Activated effector memory CD4-positive, alpha-beta T cell treated with Interleukin-2 at 50 U/mL for 16 hours (primary cell): ENCODE results near the gene TNK2.

Source experiments
- DNase-seq: peaks from one replicate; pipeline ENCODE4 v3.0.0-alpha.2; 2020

The TNK2 gene

GRCh38 chr3:195897853-195898415, 10.4 kb downstream of the TNK2 start:
- DNase-seq = no peak

DNA sequence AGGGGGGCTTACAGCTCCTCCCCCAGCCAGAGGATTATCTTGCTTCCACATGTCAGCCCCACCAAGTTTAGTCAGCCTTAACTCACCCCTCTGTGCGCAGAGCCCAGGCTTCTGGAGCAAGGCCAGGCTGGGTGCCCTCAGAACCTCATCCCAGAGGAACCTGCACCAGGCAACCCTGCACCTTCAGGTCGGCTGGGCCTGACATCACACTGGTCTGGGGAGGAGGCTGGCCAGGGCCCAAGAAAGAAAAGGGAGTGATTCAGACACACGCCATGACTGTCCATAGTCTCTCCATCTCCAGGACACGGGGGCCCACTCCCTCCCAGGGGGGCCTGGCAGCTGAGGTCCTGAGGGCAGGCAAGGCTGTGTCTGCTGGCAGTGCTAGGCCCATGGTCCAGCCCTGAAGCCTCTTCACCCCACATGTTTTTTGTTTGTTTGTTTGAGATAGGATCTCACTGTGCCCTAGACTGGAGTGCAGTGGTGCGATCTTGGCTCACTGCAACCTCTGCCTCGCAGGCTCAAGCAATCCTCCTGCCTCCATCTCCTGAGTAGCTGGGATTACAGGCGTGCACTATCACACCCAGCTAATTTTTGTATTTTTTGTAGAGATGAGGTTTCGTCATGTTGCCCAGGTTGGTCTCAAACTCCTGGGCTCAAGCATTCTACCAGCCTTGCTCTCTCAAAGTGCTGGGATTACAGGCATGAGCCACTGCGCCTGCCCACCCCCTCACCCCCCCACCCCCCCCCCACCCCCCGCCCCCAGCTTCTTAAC, 11.1 kb downstream of the TNK2 start:
- DNase-seq = no peak

- DNase-seq = no peak
Measured at GRCh38 chr3:195896361-195897080, 11.8 kb downstream of the TNK2 start.

- DNase-seq = peak; percentile 71
Measured at GRCh38 chr3:195895861-195896360, 12.4 kb downstream of the TNK2 start.

DNA sequence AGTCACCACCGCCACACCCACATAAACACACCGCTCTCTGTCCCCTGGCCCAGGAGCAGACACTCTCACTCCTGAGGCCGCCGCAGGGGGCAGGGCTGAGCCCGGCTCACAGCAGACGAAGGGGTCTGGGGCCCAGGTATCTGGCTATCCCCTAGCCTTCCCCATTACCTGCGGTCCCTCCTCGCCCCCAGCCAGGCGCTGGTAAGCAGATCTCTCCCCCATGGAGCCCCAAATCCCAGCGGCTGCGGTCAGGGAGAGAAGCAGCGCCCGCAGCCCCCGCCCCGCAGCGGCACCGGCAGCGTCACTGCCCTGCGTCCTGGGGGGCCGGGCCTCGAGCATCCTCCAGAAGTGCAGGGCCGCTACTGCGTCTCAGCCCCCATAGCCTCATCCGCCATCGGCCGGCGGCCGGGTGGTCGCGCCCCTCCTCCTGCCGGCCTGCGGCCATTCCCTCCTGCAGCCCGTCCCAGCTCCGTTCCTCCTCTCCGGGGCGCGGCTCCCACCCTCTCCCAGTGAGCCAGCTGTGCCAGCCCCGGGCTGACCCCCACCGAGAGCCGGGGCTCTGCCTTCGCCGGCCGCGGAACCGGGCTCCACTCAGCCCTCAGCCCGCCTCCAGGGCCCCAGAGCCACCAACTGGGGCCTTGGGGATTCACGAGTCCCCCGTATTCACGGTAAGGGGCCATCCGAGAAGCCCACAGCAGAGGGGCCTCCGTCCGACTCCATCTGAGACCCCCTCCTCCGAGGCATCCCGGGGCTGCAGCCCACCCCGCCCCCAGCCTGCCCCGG, 13.1 kb downstream of the TNK2 start:
- peak; percentile 61 for DNase-seq

GRCh38 chr3:195893916-195894465, 14.4 kb downstream of the TNK2 start:
- DNase-seq = no peak

- no peak for DNase-seq
Measured at GRCh38 chr3:195893516-195893915, 14.8 kb downstream of the TNK2 start.

DNA sequence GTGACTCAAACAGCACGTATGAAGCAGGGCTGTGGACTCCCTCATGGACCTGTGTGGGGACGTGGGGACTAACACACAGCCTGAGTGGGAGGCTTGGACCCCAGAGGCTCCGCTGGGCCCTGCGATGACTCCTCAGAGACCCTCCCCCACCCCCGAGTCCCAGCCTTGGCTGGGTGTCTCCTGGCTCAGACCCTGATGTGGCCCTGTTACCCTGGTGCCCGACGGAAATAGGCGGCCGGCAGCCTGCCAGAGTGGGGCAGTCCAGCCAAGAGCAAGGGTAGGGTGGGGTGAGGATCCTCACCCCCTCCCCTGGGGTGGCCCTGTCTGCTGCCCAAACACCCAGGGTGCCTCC, 15.3 kb downstream of the TNK2 start:
- no peak for DNase-seq

GRCh38 chr3:195892105-195893043, 16.0 kb downstream of the TNK2 start:
- no peak for DNase-seq

- DNase-seq = no peak
Measured at GRCh38 chr3:195891431-195892104, 16.8 kb downstream of the TNK2 start.

DNA sequence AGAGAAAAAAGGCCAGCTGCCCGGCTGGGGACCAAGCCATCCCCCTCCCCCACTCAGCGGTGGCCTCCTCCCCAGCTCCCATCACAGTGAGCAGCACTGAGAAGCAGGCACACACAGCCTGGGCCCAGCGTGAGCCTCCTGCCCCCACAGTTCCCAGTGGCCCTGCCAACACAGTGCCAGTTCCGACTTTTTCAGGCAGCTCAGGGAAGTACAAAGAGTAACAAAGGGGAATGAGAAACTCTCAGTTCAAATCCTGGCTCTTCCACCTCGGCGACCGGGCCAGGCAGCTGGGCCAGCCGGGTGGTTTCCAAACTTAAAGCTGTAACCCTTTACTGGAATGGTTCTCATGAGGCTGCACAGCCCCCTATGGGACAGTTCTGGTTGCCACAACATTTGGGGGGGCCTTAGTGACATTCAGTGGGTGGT, 18.5 kb downstream of the TNK2 start:
- no peak for DNase-seq

DNA sequence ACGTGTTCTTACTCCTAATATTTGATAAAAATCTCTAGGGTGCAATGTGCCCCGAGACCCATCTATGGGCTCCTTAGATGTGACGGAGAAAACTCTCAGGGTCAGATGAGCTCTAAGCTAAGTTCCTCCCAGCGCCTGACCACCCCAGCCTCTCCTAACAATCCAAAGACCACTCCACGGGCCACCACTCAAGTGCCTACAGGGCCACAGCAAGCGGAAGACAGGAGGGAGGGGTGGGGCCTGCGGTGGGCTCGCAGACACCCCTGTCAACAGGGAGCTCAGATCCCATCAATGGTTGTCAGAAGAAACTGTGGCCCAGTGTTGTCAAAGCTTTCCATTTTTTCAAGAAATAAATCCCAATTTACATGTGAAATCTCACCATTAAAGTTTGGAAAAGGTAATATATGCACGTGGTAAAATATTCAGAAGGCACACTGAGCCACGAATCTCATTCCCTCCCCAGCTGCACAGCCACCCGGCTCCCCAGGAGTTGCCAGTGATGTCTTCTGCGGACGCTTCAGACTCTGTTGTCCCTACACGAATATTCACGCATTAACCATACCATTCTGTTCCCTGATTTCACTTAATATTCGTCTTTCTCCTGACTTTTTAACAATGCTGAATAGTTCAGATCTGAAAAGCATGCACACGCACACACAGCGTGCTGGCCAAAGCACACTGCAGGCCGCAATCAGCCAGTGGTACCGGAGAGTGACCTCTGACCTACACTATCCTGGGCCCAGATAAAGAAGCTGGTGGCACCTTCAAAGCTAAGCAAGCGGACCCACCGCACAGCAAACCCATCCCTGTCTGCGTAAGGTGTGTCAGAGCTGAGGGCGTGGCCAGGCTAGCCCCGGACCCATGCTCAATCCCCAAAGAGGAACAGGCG, 19.1 kb downstream of the TNK2 start:
- DNase-seq = no peak

- no peak for DNase-seq
Measured at GRCh38 chr3:195888311-195888761, 20.0 kb downstream of the TNK2 start.

GRCh38 chr3:195887670-195888069, 20.7 kb downstream of the TNK2 start:
- DNase-seq = no peak

DNA sequence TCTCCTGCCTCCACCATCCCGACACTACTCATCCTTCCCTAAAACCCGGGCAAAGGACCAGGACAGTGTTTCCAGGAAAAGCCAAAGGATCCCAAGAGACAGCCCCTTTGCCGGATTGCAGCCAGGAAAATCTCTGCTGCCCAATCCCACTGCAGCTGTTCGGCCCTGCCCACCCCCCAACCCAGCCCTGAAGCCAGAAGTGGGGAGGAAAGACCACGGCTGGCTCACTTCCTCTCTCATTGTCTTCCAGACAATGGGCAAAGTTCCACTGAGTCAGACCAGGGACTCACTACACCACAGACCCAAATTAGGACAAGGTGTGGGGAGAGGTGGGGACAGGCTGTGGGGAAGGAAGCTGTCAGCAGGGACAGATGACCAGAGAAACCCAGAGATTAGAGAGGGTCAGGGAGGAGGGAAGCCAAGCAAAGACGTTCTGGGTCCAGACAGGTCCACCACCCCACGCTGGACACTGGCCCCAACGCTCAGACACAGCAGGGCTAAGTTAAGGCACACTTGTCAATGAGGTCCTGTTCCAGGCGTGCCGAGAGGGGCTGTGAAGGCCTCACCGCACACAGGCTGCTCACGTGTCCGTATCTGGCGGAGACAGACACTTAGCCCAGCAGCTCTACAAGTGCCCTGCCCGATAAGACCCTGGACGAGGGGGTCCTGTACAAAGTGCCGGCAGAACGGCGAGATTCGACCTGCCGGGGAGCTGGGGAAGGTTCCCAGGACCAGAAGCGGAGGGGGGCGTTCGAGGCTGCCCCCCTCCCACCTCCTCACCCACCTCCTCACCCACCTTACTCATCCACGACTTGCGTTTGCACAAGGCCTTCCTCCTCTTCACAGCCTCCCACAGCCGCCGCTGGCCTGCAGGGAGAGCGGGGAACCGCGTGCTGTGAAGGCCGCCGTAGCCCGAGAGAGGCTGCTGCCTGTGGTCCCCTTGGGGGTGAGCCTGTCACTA, 21.9 kb downstream of the TNK2 start:
- no peak for DNase-seq

- DNase-seq = no peak
Measured at GRCh38 chr3:195885036-195885891, 23.1 kb downstream of the TNK2 start.

DNA sequence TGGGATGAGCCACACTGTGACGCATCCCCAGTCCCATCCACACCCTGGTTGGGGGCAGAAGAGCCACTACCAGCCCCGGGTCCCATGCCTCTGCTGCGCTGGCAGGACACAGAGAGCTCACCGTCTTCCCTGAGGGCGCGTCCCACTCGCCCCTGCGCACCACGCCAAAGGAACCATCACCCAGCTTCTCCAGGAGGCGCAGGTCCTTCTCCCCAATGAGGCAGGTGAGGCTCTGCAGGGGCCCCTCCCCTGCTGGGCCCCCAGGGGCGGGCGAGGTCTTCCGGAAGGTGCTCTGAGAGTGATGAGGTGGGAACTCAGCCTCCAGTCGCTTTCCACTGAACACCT, 23.7 kb downstream of the TNK2 start:
- no peak for DNase-seq

DNA sequence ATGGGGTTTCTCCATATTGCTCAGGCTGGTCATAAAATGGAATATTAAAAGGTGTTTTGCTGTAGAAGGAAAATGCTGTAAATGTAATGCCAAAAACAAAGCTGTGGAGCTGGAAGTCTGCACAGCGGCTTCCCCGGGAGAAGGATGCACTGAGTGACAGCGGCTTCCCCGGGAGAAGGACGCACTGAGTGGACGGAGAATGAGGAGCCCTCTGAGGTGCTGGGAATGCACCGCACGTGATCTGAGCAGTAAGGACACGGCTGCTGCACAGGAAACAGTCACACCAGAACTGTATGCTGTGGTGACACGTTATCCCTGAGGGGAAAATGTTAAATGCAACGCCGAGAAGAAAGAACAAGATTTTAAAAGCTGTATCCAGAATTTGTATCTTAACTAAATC, 24.6 kb downstream of the TNK2 start:
- no peak for DNase-seq
